Activated T-cell treated with anti-CD3 and anti-CD28 coated beads, Interleukin-2, amount 50 U/mL, for 48 hours (primary cell): ENCODE measurements around the gene GBE1.

Experiments
- DNase-seq, 2 experiments: peaks; one replicate each; pipeline ENCODE4 v3.0.0-alpha.2; 2020

The GBE1 gene

DNA sequence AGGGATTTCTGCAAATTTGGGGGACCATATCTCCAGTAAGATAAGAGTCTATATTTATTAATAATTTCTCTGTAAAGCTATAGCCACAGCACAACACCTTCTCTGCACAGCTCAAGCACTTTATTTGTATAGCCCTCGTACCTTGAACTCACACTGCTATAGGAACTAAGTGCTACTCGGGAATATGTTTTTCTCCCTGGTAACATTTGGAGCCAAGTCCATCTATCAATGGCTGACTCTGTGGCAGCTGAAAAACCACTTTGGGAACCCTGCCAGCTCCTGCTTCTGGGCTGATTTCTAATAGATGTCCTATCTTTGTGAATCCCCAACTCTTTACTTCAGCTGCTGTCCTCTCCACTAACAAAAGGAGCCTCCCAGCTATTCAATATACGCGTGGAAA is 298.5 kb downstream of the GBE1 start:
- no peak for DNase-seq

DNA sequence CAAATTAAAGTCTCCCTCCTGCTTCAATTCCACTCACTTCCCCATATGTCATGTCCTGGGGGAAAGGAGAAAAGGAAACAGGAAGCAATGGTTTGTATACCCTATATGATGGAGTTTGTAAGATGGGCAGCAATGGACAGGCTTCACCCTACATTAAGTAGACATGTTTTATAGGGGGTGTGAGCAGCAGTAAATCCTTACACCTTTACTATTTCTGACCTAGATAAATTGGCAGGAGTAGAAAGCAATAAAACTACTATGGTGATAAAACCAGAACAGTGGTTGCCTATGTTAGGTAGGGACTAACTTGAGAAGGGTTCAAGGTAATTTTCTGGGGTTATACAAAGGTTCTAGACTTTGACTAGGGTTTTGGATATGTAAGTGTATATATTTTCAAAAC is 301.7 kb downstream of the GBE1 start:
- DNase-seq: no peak

- no peak for DNase-seq
Observed at GRCh38 chr3:81452418-81452817, 309.0 kb downstream of the GBE1 start.

DNA sequence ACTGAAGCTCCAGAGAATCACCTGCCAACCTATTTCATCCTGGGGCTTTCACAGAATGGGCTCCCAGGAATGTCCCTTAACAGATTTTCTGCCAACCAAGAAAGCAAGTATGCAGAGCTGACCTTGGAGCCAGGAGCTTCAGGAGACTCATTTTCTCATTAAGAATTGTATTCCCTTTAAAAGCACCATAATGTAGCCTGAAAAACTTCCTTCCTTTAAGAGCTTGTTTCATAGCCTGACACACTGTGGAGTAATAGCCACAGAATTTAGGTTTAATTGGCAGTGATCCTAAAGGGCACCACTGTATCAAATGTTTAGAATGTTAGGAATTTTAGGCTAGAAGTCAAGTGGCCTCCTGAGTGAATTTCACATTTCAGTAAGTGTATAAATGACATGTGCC is 309.8 kb downstream of the GBE1 start:
- DNase-seq: no peak

- DNase-seq: no peak
Observed at GRCh38 chr3:81451140-81451539, 310.3 kb downstream of the GBE1 start.

GRCh38 chr3:81446806-81447205 is 314.6 kb downstream of the GBE1 start:
- no peak for DNase-seq

GRCh38 chr3:81445712-81446111 is 315.7 kb downstream of the GBE1 start:
- no peak for DNase-seq

DNA sequence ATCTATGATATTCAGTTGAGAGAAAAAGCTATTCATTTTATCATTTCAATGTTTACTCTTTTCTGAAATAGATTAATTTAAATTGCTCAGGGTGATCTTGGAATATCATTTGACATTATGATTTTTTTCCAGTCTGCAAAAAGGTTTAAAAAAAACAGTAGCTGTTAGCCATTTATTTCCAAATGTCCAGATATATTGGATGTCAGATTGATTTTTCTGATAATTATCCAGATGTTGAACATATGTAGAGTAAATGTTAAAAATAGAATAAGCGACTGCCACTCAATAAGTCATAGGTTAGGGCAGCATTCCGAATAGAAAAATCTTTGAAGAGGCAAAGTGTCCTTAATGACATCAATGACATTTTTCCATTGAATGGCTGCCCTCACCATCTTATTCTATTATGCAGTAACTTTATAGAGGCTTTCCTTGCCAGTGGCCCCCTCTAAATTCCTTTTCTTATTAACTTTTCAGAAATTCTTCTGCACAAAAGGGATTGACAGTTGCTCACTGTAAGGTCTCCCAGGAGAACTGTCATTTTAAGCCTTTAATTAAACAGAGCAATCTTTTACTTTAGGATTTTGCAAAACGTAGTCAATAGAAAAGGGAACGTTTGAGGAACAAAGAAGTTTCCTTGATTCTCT is 316.5 kb downstream of the GBE1 start:
- DNase-seq: no peak

- no peak for DNase-seq
Observed at GRCh38 chr3:81443958-81444357, 317.5 kb downstream of the GBE1 start.

- no peak for DNase-seq
Observed at GRCh38 chr3:81443457-81443782, 318.0 kb downstream of the GBE1 start.

- DNase-seq: no peak
Observed at GRCh38 chr3:81442758-81443456, 318.5 kb downstream of the GBE1 start.

DNA sequence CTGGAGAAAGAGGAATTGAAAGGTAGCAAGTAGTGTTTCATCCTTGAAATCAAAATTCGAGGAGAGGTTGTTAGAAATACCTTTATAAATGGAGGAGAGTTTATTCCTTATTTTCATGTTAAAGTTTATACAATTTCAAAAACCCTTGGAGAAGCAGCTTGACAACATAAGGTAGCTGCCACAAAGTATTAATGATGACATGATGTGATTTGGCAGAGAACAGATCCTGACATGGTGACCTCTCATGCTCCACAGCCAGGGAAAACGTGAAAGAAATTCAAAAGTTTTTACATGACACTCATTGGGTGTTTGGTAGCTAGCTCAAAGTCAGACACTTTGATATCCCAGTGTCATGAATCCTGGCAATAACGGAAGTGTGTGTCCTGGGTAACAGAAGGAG is 320.8 kb downstream of the GBE1 start:
- DNase-seq: no peak
